K562 (cell line): Measurements from ENCODE around the gene MAP3K14. TPM values are rescaled to one million over a fixed set of nuclear protein-coding genes. Genes with fewer than 3 reads are reported as not detected.
A peak's percentile ranks its signal among the peaks of the same experiment; 100 is the strongest.

Experiments
- BRD9 ChIP-seq: fragments of 450-650 bp; IDR thresholded peaks from 2 replicates; pipeline ENCODE4 v1.6.1; 2018; ENCODE audit warnings: low read depth; ENCODE audit not compliant: partially characterized antibody
- ETV6 ChIP-seq, 3 experiments: fragments of 150-350 bp in 1 of 3; sonication (generic) in 1 of 3; formaldehyde crosslinking in 1 of 3; IDR thresholded peaks; 2 replicates each; pipeline versions ENCODE4 v1.6.1 to v1.8.0; 2014 to 2022; ENCODE audit warnings: borderline replicate concordance in 2 of 3, low read depth in 2 of 3, antibody characterized with exemption in 1 of 3, low read length in 1 of 3, mild to moderate bottlenecking in 1 of 3, missing genetic modification reagents in 1 of 3
- HIVEP1 ChIP-seq: fragments of 250-450 bp; sonication (Bioruptor Pico); IDR thresholded peaks from 2 replicates; pipeline ENCODE4 v1.4.0; 2020; ENCODE audit warnings: mild to moderate bottlenecking
- NFE2 ChIP-seq: IDR thresholded peaks from 2 replicates; pipeline ENCODE4 v1.6.1; 2014; ENCODE audit warnings: antibody characterized with exemption, low read depth
- PHB2 ChIP-seq: fragments of 450-650 bp; IDR thresholded peaks from 2 replicates; pipeline ENCODE4 v1.6.1; 2017; ENCODE audit warnings: low read depth
- ZNF282 ChIP-seq: sonication (generic); formaldehyde crosslinking; IDR thresholded peaks from 2 replicates; pipeline ENCODE4 v1.8.1; 2023; ENCODE audit warnings: missing genetic modification reagents
- ZNF354B ChIP-seq: fragments of 250-450 bp; sonication (Bioruptor Pico); IDR thresholded peaks from 2 replicates; pipeline ENCODE4 v1.4.0; 2020
- polyA plus RNA-seq, 8 experiments: library from polyadenylated mRNA; depleted of rRNA in 4 of 8; stranded (reverse) in 5 of 8; unstranded in 3 of 8; fragments of >200 nt; fragmentation: Nextera tagmentation in 2 of 8; fragmentation: Illumina TruSeq in 1 of 8; extraction: Ambion mirVana in 2 of 8; extraction: Trizol in 1 of 8; gene quantifications; 2 replicates each; pipeline versions ENCODE4 v1.2.1 to v1.2.3, GENCODE V29; 2011 to 2014; ENCODE audit warnings: inconsistent platforms in 1 of 8, missing spikeins in 1 of 8
- total RNA-seq, 7 experiments: library from RNA; depleted of rRNA in 6 of 7; stranded (reverse); fragments of >200 nt in 6 of 7; fragmentation: Illumina TruSeq in 2 of 7; extraction: Trizol in 2 of 7; gene quantifications; 2 replicates each; pipeline versions ENCODE4 v1.2.1 to v1.2.3, GENCODE V29; 2011 to 2021; ENCODE audit warnings: low replicate concordance in 1 of 7
- TF ChIP-seq, protein P1 (sequence below): fragments of 250-450 bp; sonication (Bioruptor Pico); IDR thresholded peaks from 2 replicates; pipeline ENCODE4 v1.5.0; 2021; ENCODE audit warnings: mild to moderate bottlenecking, borderline replicate concordance
- TF ChIP-seq, protein P2 (sequence below): fragments of 250-450 bp; sonication (Bioruptor Pico); IDR thresholded peaks from 2 replicates; pipeline ENCODE4 v1.4.0; 2020; ENCODE audit warnings: mild to moderate bottlenecking, moderate library complexity
- TF ChIP-seq, protein P3 (sequence below): sonication (generic); formaldehyde crosslinking; IDR thresholded peaks from 2 replicates; pipeline ENCODE4 v1.8.1; 2023; ENCODE audit warnings: missing genetic modification reagents, mild to moderate bottlenecking, borderline replicate concordance

Gene MAP3K14
- total and polyA plus RNA-seq, 9 of the 15 experiments (the other 6 are each of a cell fraction or from before 2014, with no cell fraction given) = 0.45 to 8.7 (median 3.2) TPM

DNA sequence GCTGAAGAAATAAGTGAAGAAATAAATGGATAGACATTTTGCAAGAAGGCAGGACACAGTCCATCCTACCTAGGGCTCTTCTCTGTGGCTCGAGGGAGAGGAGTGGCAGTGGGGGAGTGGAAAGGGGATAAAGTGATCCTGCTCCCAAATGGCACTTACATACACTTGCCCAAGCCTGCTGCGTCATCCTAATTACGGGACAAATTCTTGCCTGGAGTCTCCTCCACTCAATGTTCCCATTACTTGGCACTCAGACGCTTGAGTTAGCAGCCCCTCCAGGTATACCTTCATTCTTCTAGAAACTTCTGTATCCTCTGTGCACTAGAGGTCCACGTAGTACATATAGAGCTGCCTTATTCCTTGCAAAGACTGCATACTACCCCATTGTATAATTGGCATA, 15.7 kb upstream of the MAP3K14 start (continued):
- TF ChIP-seq, protein P1, sequence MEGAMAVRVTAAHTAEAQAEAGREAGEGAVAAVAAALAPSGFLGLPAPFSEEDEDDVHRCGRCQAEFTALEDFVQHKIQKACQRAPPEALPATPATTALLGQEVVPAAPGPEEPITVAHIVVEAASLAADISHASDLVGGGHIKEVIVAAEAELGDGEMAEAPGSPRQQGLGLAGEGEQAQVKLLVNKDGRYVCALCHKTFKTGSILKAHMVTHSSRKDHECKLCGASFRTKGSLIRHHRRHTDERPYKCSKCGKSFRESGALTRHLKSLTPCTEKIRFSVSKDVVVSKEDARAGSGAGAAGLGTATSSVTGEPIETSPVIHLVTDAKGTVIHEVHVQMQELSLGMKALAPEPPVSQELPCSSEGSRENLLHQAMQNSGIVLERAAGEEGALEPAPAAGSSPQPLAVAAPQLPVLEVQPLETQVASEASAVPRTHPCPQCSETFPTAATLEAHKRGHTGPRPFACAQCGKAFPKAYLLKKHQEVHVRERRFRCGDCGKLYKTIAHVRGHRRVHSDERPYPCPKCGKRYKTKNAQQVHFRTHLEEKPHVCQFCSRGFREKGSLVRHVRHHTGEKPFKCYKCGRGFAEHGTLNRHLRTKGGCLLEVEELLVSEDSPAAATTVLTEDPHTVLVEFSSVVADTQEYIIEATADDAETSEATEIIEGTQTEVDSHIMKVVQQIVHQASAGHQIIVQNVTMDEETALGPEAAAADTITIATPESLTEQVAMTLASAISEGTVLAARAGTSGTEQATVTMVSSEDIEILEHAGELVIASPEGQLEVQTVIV = no peak
- TF ChIP-seq, protein P2, sequence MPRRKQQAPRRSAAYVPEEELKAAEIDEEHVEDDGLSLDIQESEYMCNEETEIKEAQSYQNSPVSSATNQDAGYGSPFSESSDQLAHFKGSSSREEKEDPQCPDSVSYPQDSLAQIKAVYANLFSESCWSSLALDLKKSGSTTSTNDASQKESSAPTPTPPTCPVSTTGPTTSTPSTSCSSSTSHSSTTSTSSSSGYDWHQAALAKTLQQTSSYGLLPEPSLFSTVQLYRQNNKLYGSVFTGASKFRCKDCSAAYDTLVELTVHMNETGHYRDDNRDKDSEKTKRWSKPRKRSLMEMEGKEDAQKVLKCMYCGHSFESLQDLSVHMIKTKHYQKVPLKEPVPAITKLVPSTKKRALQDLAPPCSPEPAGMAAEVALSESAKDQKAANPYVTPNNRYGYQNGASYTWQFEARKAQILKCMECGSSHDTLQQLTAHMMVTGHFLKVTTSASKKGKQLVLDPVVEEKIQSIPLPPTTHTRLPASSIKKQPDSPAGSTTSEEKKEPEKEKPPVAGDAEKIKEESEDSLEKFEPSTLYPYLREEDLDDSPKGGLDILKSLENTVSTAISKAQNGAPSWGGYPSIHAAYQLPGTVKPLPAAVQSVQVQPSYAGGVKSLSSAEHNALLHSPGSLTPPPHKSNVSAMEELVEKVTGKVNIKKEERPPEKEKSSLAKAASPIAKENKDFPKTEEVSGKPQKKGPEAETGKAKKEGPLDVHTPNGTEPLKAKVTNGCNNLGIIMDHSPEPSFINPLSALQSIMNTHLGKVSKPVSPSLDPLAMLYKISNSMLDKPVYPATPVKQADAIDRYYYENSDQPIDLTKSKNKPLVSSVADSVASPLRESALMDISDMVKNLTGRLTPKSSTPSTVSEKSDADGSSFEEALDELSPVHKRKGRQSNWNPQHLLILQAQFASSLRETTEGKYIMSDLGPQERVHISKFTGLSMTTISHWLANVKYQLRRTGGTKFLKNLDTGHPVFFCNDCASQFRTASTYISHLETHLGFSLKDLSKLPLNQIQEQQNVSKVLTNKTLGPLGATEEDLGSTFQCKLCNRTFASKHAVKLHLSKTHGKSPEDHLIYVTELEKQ (CRISPR knock-in tag) = no peak
- TF ChIP-seq NFE2 = peak; percentile 67
- TF ChIP-seq, protein P3, sequence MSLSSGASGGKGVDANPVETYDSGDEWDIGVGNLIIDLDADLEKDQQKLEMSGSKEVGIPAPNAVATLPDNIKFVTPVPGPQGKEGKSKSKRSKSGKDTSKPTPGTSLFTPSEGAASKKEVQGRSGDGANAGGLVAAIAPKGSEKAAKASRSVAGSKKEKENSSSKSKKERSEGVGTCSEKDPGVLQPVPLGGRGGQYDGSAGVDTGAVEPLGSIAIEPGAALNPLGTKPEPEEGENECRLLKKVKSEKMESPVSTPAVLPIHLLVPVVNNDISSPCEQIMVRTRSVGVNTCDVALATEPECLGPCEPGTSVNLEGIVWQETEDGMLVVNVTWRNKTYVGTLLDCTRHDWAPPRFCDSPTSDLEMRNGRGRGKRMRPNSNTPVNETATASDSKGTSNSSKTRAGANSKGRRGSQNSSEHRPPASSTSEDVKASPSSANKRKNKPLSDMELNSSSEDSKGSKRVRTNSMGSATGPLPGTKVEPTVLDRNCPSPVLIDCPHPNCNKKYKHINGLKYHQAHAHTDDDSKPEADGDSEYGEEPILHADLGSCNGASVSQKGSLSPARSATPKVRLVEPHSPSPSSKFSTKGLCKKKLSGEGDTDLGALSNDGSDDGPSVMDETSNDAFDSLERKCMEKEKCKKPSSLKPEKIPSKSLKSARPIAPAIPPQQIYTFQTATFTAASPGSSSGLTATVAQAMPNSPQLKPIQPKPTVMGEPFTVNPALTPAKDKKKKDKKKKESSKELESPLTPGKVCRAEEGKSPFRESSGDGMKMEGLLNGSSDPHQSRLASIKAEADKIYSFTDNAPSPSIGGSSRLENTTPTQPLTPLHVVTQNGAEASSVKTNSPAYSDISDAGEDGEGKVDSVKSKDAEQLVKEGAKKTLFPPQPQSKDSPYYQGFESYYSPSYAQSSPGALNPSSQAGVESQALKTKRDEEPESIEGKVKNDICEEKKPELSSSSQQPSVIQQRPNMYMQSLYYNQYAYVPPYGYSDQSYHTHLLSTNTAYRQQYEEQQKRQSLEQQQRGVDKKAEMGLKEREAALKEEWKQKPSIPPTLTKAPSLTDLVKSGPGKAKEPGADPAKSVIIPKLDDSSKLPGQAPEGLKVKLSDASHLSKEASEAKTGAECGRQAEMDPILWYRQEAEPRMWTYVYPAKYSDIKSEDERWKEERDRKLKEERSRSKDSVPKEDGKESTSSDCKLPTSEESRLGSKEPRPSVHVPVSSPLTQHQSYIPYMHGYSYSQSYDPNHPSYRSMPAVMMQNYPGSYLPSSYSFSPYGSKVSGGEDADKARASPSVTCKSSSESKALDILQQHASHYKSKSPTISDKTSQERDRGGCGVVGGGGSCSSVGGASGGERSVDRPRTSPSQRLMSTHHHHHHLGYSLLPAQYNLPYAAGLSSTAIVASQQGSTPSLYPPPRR (CRISPR knock-in tag) = no peak
- TF ChIP-seq PHB2 = no peak
- TF ChIP-seq HIVEP1 = no peak
- TF ChIP-seq BRD9 = peak; percentile 9
- TF ChIP-seq ZNF354B (CRISPR knock-in tag) = no peak
- no peak for TF ChIP-seq ETV6 (IDR thresholded peaks at IDR 0.05; ENCODE audit: borderline replicate concordance in 1 of 2, low read depth in 2 of 2, low read length in 1 of 2)
- TF ChIP-seq ETV6 (CRISPR knock-in tag; IDR thresholded peaks at IDR 0.05; ENCODE audit: borderline replicate concordance) = no peak
- no peak for TF ChIP-seq ZNF282 (CRISPR knock-in tag)
